Thymus (tissue), 11 donors: ENCODE measurements around the gene KATNAL1. TPM values are rescaled to one million over a fixed set of nuclear protein-coding genes. Genes with fewer than 3 reads are reported as not detected.

ENCODE experiments used
- DNase-seq, 9 donors: peaks; one replicate each; pipeline ENCODE4 v3.0.0-alpha.2; 2013; ENCODE audit warnings: low spot score in 9 of 9, low read depth in 6 of 9, missing footprints in 1 of 9
- H3K27ac ChIP-seq, 2 donors: one replicate each; pipeline ENCODE4 v1.5.1; 2013; ENCODE audit warnings: control low read depth in 1 of 2, low read depth in 1 of 2, low read length in 1 of 2, mild to moderate bottlenecking in 1 of 2, moderate library complexity in 1 of 2
- H3K27me3 ChIP-seq, 2 donors: one replicate each; pipeline ENCODE4 v1.5.1; 2013; ENCODE audit warnings: low read length in 1 of 2; ENCODE audit not compliant: control insufficient read depth in 2 of 2, insufficient read depth in 1 of 2
- H3K36me3 ChIP-seq, 2 donors: one replicate each; pipeline ENCODE4 v1.5.1; 2013; ENCODE audit warnings: low read length in 1 of 2, mild to moderate bottlenecking in 1 of 2, moderate library complexity in 1 of 2; ENCODE audit not compliant: control insufficient read depth in 2 of 2, insufficient read depth in 2 of 2
- H3K4me1 ChIP-seq, 2 donors: one replicate each; pipeline ENCODE4 v1.5.1; 2013; ENCODE audit warnings: low read length in 2 of 2; ENCODE audit not compliant: control insufficient read depth in 2 of 2, insufficient read depth in 2 of 2
- H3K4me3 ChIP-seq, 2 donors: one replicate each; pipeline ENCODE4 v1.5.1; 2013; ENCODE audit warnings: low read length in 2 of 2, control low read depth in 1 of 2, mild to moderate bottlenecking in 1 of 2
- H3K9me3 ChIP-seq, 2 donors: one replicate each; pipeline ENCODE4 v1.5.1; 2013; ENCODE audit warnings: low read length in 1 of 2, mild to moderate bottlenecking in 1 of 2; ENCODE audit not compliant: control insufficient read depth in 2 of 2, insufficient read depth in 1 of 2
- WGBS: extraction: QIAGEN DNeasy Blood & Tissue Kit; methylation state at CpG from one replicate; pipeline ENCODE4 v1.1.7; 2013; 5-methylcytosine and 5-hydroxymethylcytosine counted together
- polyA plus RNA-seq: library from polyadenylated mRNA; stranded (reverse); fragments of 200-250 nt; gene quantifications from one replicate; pipeline ENCODE4 v1.2.3, GENCODE V29; 2013
- total RNA-seq: library from RNA; stranded (reverse); fragments of 120-200 nt; gene quantifications from one replicate; pipeline ENCODE4 v1.2.4, GENCODE V29; 2013
- donor health status: healthy.

The KATNAL1 gene
- total and polyA plus RNA-seq, 2 donors: 4.6 to 12.4 TPM

GRCh38 chr13:30321256-30321655 is 13.9 kb upstream of the KATNAL1 start:
- Histone ChIP-seq H3K36me3 (peaks cover 0 to 3% of the 10 kb centered on the region in 2 donors), H3K4me3 (no peak overlapping the region), H3K27ac (no peak overlapping the region), H3K9me3 (no peaks in the 10 kb centered on the region), H3K27me3 (no peaks in the 10 kb centered on the region), H3K4me1 (peaks cover 0 to 2% of the 10 kb centered on the region in 2 donors)
- no peak for DNase-seq
- WGBS: 100% methylated on average over 3 of the region's 3 CpGs

- H3K4me3 ChIP-seq: no peak overlapping the region
- no peaks in the 10 kb centered on the region for H3K9me3 ChIP-seq
- no peaks in the 10 kb centered on the region for H3K4me1 ChIP-seq
- H3K27ac ChIP-seq: no peak overlapping the region
- no peaks in the 10 kb centered on the region for H3K27me3 ChIP-seq
- H3K36me3 ChIP-seq: no peaks in the 10 kb centered on the region
- no peak for DNase-seq
- whole genome bisulfite sequencing: 92% methylated on average over 5 of the region's 5 CpGs
These were observed 12.3 kb upstream of the KATNAL1 start for GRCh38 chr13:30319655-30320054.

GRCh38 chr13:30319130-30319529 is 11.8 kb upstream of the KATNAL1 start:
- no peak for DNase-seq
- Histone ChIP-seq H3K36me3 (no peaks in the 10 kb centered on the region), H3K27me3 (no peaks in the 10 kb centered on the region), H3K27ac (no peak overlapping the region), H3K4me3 (no peak overlapping the region), H3K4me1 (no peaks in the 10 kb centered on the region), H3K9me3 (no peaks in the 10 kb centered on the region)
- 95% methylated on average over 4 of the region's 4 CpGs for WGBS

DNA sequence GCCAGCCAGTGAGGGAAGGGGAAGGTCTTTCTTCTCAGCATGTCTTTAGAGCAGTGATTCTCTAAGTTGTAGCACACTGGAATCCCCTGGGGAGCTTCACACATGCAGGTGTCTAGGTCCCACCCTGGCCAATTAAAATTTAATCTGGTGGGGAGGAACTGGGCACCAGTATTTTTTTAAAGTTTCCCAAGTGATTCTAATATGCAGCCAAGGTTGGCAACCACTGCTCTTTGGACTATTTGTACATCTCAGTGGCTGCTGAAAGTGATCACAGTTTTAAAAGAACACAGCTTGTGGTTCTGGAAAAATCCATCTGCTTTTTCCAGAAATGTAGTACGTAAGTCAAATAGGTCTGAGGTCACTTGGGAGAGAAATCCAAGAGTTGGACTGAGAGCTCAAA is 10.7 kb upstream of the KATNAL1 start:
- no peak for DNase-seq
- no peaks in the 10 kb centered on the region for H3K27me3 ChIP-seq
- no peaks in the 10 kb centered on the region for H3K9me3 ChIP-seq
- WGBS: 99% methylated on average over 1 of the region's 1 CpG
- no peak overlapping the region for H3K27ac ChIP-seq
- no peak overlapping the region for H3K4me3 ChIP-seq
- peaks cover 4% of the 10 kb centered on the region in 2 donors for H3K4me1 ChIP-seq
- no peaks in the 10 kb centered on the region for H3K36me3 ChIP-seq

- Histone ChIP-seq H3K27ac (no peak overlapping the region), H3K4me3 (no peak overlapping the region), H3K36me3 (peaks cover 0 to 3% of the 10 kb centered on the region in 2 donors), H3K27me3 (no peaks in the 10 kb centered on the region), H3K4me1 (peaks cover 4 to 10% of the 10 kb centered on the region in 2 donors), H3K9me3 (no peaks in the 10 kb centered on the region)
- WGBS: 97% methylated on average over 2 of the region's 2 CpGs
- DNase-seq: no peak
These were observed 7.2 kb upstream of the KATNAL1 start for GRCh38 chr13:30314562-30314961.

DNA sequence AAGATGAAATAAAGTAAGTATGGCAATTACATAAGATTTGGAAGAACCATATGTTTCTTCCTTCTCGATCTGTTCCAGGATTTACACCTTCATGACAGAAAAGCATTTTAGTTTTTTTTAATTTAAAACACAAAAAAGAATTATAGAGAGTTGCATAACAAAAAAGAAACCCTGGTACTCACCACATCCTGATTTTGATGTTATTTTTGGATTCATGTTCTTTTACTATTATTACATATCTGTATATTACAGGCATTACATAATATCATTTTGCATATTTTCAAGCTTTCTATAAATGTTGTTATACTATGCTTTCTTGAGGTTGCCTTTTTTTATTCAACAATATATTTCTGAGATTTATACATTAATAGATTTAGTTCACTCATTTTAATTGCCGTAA is 6.7 kb upstream of the KATNAL1 start:
- H3K9me3 ChIP-seq: no peaks in the 10 kb centered on the region
- H3K27ac ChIP-seq: no peak overlapping the region
- H3K27me3 ChIP-seq: no peaks in the 10 kb centered on the region
- peaks cover 4 to 10% of the 10 kb centered on the region in 2 donors for H3K4me1 ChIP-seq
- peaks cover 0 to 3% of the 10 kb centered on the region in 2 donors for H3K36me3 ChIP-seq
- no peak for DNase-seq
- H3K4me3 ChIP-seq: no peak overlapping the region
- WGBS: 84% methylated on average over 2 of the region's 2 CpGs

DNA sequence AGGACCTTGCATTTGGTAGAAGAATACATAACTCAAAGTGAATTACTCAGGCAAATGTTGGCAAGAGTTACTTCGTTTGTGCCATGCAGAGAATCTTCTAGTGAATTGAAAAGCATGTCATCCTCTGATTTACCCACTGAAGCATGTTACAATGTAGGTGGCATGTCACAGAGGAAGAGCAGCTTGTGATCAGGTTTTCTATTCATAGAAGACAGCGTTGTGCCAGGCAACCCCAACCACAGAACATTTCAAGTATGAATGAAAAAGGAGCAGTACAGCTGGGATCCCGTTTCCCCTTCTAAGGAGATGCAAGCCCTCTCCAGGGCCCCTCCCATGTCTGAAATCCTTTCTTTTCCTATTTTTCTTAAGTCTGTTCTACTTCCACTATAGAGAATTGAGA is 6.0 kb upstream of the KATNAL1 start:
- WGBS: 20% methylated on average over 3 of the region's 3 CpGs
- peak in 2 of 9 donors; percentile 27 to 57 for DNase-seq
- H3K36me3 ChIP-seq: peaks cover 0 to 3% of the 10 kb centered on the region in 2 donors
- no peaks in the 10 kb centered on the region for H3K27me3 ChIP-seq
- H3K4me3 ChIP-seq: no peak overlapping the region
- peaks cover 4 to 10% of the 10 kb centered on the region in 2 donors for H3K4me1 ChIP-seq
- H3K27ac ChIP-seq: peak overlapping the region in 1 of 2 donors; percentile 19
- H3K9me3 ChIP-seq: no peaks in the 10 kb centered on the region

GRCh38 chr13:30312904-30313303 is 5.6 kb upstream of the KATNAL1 start:
- peak overlapping the region in 1 of 2 donors; percentile 19 for H3K27ac ChIP-seq
- H3K9me3 ChIP-seq: no peaks in the 10 kb centered on the region
- peaks cover 4 to 11% of the 10 kb centered on the region in 2 donors for H3K4me1 ChIP-seq
- 94% methylated on average over 1 of the region's 1 CpG for WGBS
- no peaks in the 10 kb centered on the region for H3K27me3 ChIP-seq
- H3K4me3 ChIP-seq: no peak overlapping the region
- no peak for DNase-seq
- peaks cover 0 to 3% of the 10 kb centered on the region in 2 donors for H3K36me3 ChIP-seq

DNA sequence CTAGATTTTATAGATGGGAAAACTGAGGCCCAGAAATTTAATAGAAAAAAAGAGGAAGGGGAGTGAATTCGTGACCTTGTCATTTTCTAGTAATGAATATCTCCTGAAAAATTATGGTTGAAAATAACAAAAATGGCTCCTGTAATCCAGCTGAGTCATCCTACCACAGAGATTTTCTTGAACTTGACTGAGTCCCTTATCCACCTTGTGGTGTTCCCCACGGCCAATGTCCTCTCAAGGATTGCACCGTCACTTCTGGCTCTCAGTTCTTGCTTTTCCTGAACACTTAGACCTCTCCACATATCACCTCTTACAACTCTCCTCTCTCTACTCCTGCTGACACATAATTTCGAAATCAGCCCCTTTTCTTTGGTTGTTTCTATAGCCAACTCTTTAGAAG is 1.2 kb upstream of the KATNAL1 start:
- Histone ChIP-seq H3K27ac (no peak overlapping the region), H3K27me3 (peaks cover 0 to 3% of the 10 kb centered on the region in 2 donors), H3K4me3 (no peak overlapping the region), H3K36me3 (peaks cover 3 to 4% of the 10 kb centered on the region in 2 donors), H3K4me1 (peaks cover 13 to 29% of the 10 kb centered on the region in 2 donors), H3K9me3 (no peaks in the 10 kb centered on the region)
- 68% methylated on average over 4 of the region's 4 CpGs for WGBS
- no peak for DNase-seq

DNA sequence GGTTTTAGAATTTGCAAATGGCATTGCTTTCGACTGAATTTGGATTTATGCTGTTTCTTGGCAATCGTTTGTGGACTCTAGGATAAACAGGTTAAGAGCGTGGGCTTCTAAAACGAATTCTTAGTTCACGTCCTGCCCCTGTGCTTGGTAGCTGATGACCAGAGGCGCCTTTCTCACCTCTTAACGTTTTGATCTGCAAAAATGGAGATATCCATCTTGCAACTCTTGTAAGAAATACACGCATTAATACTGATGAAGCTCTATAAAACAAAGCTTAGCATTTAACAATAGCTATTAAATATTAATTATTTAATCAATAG is 580 bp upstream of the KATNAL1 start:
- Histone ChIP-seq H3K27me3 (peaks cover 0 to 3% of the 10 kb centered on the region in 2 donors), H3K4me1 (peaks cover 11 to 28% of the 10 kb centered on the region in 2 donors), H3K9me3 (no peaks in the 10 kb centered on the region), H3K4me3 (peak overlapping the region; percentile 87 to 98), H3K27ac (peak overlapping the region in 1 of 2 donors; percentile 59), H3K36me3 (peaks cover 3 to 4% of the 10 kb centered on the region in 2 donors)
- 55% methylated on average over 8 of the region's 8 CpGs for WGBS
- no peak for DNase-seq
